GM12878 (cell line): ENCODE results near the gene SPIRE2. TPM values are rescaled to one million over a fixed set of nuclear protein-coding genes. Genes with fewer than 3 reads are reported as not detected.

Source experiments
- ATAC-seq: fragments of 200-7000 bp; cut with Tn5 transposase; 3 replicates; pipeline ENCODE4 v1.9.1; 2020; ENCODE audit warnings: mild to moderate bottlenecking, moderate library complexity
- BruUV-seq: library from RNA; stranded (reverse); fragments of 400-500 nt; replicated peaks from 2 replicates; lab custom pipeline; 2021; lab: Mats Ljungman, UMichigan
- CTCF ChIA-PET: fragments of 300-600 bp; sonication (Branson Sonifier 250); formaldehyde crosslinking; extraction: SDS; loops from one replicate; lab custom pipeline; 2021; ENCODE audit warnings: inconsistent platforms; lab: Yijun Ruan, JAX
- POLR2A ChIA-PET: fragments of 350-600 bp; formaldehyde crosslinking; extraction: SDS; loops from one replicate; lab custom pipeline; 2021; ENCODE audit warnings: inconsistent platforms; lab: Charles Lee
- RAD21 ChIA-PET: fragments of 300-600 bp; sonication (Branson Sonifier 250); formaldehyde crosslinking; loops from one replicate; lab custom pipeline; 2023; ENCODE audit warnings: antibody characterized with exemption; ENCODE audit not compliant: unreplicated experiment; lab: Charles Lee
- SMC1A ChIA-PET: fragments of 300-600 bp; sonication (Branson Sonifier 250); formaldehyde crosslinking; loops from one replicate; lab custom pipeline; 2023; ENCODE audit not compliant: unreplicated experiment, uncharacterized antibody; lab: Charles Lee
- DNase-seq: peaks from one replicate; pipeline ENCODE4 v3.0.0-alpha.2; 2011; ENCODE audit warnings: low read depth, low spot score
- FAIRE-seq: peaks from 3 replicates; lab custom pipeline; 2011; peaks lifted over from hg19 to GRCh38; lab: Jason Lieb, UNC
- H2AFZ ChIP-seq: 2 replicates; pipeline ENCODE4 v1.6.0; 2011; ENCODE audit warnings: low read depth, low read length, control low read depth; ENCODE audit not compliant: control insufficient read depth
- H3K27ac ChIP-seq: 2 replicates; pipeline ENCODE4 v1.5.1; 2011; ENCODE audit warnings: control low read depth; ENCODE audit not compliant: control insufficient read depth, insufficient read depth
- H3K27me3 ChIP-seq, 2 experiments: replicated peaks in 1 of 2; 2 replicates each; pipeline versions ENCODE4 v1.6.0 to v1.6.1; 2011; ENCODE audit warnings: low read length in 1 of 2; ENCODE audit not compliant: control insufficient read depth in 2 of 2, insufficient read depth in 2 of 2
- H3K36me3 ChIP-seq, 2 experiments: 2 replicates each; pipeline ENCODE4 v1.5.1; 2011; ENCODE audit warnings: low read length in 1 of 2; ENCODE audit not compliant: control insufficient read depth in 2 of 2, insufficient read depth in 2 of 2
- H3K4me1 ChIP-seq: 2 replicates; pipeline ENCODE4 v1.6.1; 2011; ENCODE audit warnings: mild to moderate bottlenecking, low read length, moderate library complexity, mixed read lengths; ENCODE audit not compliant: control insufficient read depth, insufficient read depth
- H3K4me2 ChIP-seq: 2 replicates; pipeline ENCODE4 v1.6.0; 2011; ENCODE audit warnings: control low read depth; ENCODE audit not compliant: control insufficient read depth, insufficient read depth
- H3K4me3 ChIP-seq: fragments of 200-600 bp; sonication (generic); 2 replicates; pipeline ENCODE4 v1.5.1; 2016
- H3K79me2 ChIP-seq: 2 replicates; pipeline ENCODE4 v1.6.0; 2011; ENCODE audit warnings: low read length; ENCODE audit not compliant: control insufficient read depth, insufficient read depth
- H3K9ac ChIP-seq: 2 replicates; pipeline ENCODE4 v1.8.0; 2011; ENCODE audit warnings: low read length, control low read depth, mixed read lengths; ENCODE audit not compliant: control insufficient read depth, insufficient read depth
- H3K9me3 ChIP-seq: replicated peaks from 3 replicates; pipeline ENCODE4 v1.5.1; 2011; ENCODE audit warnings: mild to moderate bottlenecking, low read length; ENCODE audit not compliant: control insufficient read depth, insufficient read depth
- H4K20me1 ChIP-seq: 2 replicates; pipeline ENCODE4 v1.6.0; 2011; ENCODE audit not compliant: control insufficient read depth, insufficient read depth
- E2F8 ChIP-seq: fragments of 450-650 bp; IDR thresholded peaks from 2 replicates; pipeline ENCODE4 v1.6.1; 2018; ENCODE audit warnings: mild to moderate bottlenecking, low read depth, moderate library complexity; ENCODE audit not compliant: partially characterized antibody
- E4F1 ChIP-seq: fragments of 450-650 bp; IDR thresholded peaks from 2 replicates; pipeline ENCODE4 v1.6.1; 2018; ENCODE audit warnings: borderline replicate concordance, mild to moderate bottlenecking; ENCODE audit not compliant: partially characterized antibody
- FOS ChIP-seq: IDR thresholded peaks from 3 replicates; pipeline ENCODE4 v1.6.1; 2011; ENCODE audit warnings: borderline replicate concordance; ENCODE audit not compliant: insufficient read length; ENCODE audit errors: extremely low read depth
- GABPA ChIP-seq: IDR thresholded peaks from 2 replicates; pipeline ENCODE4 v1.6.1; 2014; ENCODE audit warnings: antibody characterized with exemption, low read depth, mild to moderate bottlenecking, inconsistent platforms
- RELA ChIP-seq: fragments of 450-650 bp; IDR thresholded peaks from 2 replicates; pipeline ENCODE4 v1.8.0; 2014; ENCODE audit warnings: borderline replicate concordance; ENCODE audit not compliant: partially characterized antibody
- SUPT20H ChIP-seq: IDR thresholded peaks from 2 replicates; pipeline ENCODE4 v1.6.1; 2011; ENCODE audit warnings: low read depth, mild to moderate bottlenecking, low read length, moderate library complexity, borderline replicate concordance; ENCODE audit not compliant: control insufficient read depth
- WGBS: methylation state at CpG from one replicate; pipeline ENCODE4 v1.1.6; 2016; ENCODE audit warnings: low lambda C conversion rate; ENCODE audit not compliant: insufficient replicate concordance, insufficient coverage; ENCODE audit errors: missing lambda C conversion rate; 5-methylcytosine and 5-hydroxymethylcytosine counted together
- in situ Hi-C: fragments of 300-500 bp; cut with MboI; formaldehyde crosslinking; loops from 9 replicates; pipeline ENCODE4 v1.14.3; 2018; ENCODE audit warnings: mixed read lengths
- intact Hi-C: fragments of 100-400 bp; cut with micrococcal nuclease; formaldehyde crosslinking; loops from one replicate; pipeline ENCODE4 v1.14.2; 2022; ENCODE audit not compliant: unreplicated experiment
- polyA plus RNA-seq, 11 experiments: library from polyadenylated mRNA; depleted of rRNA in 4 of 11; unstranded in 6 of 11; stranded (reverse) in 5 of 11; fragments of >200 nt; fragmentation: Nextera tagmentation in 4 of 11; fragmentation: Illumina TruSeq in 1 of 11; extraction: Ambion mirVana in 4 of 11; extraction: Trizol in 1 of 11; gene quantifications; 1 replicate in 1 of 11; 2 replicates in 10 of 11; pipeline versions ENCODE4 v1.2.1 to v1.2.3, GENCODE V29; 2011 to 2016; ENCODE audit warnings: inconsistent platforms in 2 of 11, missing spikeins in 2 of 11, low read depth in 1 of 11
- total RNA-seq, 4 experiments: library from RNA; depleted of rRNA in 3 of 4; stranded (reverse); fragments of >200 nt in 3 of 4; fragmentation: Illumina TruSeq in 1 of 4; extraction: Trizol in 1 of 4; gene quantifications; 2 replicates each; pipeline versions ENCODE4 v1.2.1 to v1.2.3, GENCODE V29; 2013 to 2021

SPIRE2 gene
- total and polyA plus RNA-seq, 10 of the 15 experiments (the other 5 are each of a cell fraction or from before 2014, with no cell fraction given): 0.03 to 0.64 (median 0.27) TPM; not detected in 1

GRCh38 chr16:89907055-89907814, 79.0 kb downstream of the SPIRE2 start:
- DNase-seq (no peak), ATAC-seq (no peak), FAIRE-seq (no peak)
- Histone ChIP-seq H3K9ac (no peak overlapping the region), H3K27me3 (no peaks in the 10 kb centered on the region), H2AFZ (no peak overlapping the region), H4K20me1 (no peaks in the 10 kb centered on the region; the same call in 1 of the 2 replicates), H3K4me1 (no peaks in the 10 kb centered on the region), H3K4me3 (no peak overlapping the region), H3K4me2 (no peak overlapping the region), H3K36me3 (peaks cover 13 to 20% of the 10 kb centered on the region in 2 experiments), H3K79me2 (no peaks in the 10 kb centered on the region), H3K27ac (no peak overlapping the region), H3K9me3 (no peaks in the 10 kb centered on the region; the same call in 2 of the 3 replicates)
- RAD21 ChIA-PET: interaction anchor here (2.3 kb wide), 1 partner anchor 47 kb away, joined by 6 read pairs; no protein-coding TSS in a partner anchor
- 94% methylated on average over 8 of the region's 13 CpGs for WGBS
- SMC1A ChIA-PET: no interaction called here
- POLR2A ChIA-PET: interaction anchor here (0.6 to 1.0 kb wide), 2 partner anchors 67 to 129 kb away, joined by 4 read pairs; no protein-coding TSS in a partner anchor
- TF ChIP-seq E2F8 (no peak), SUPT20H (no peak), RELA (no peak), FOS (no peak), E4F1 (no peak), GABPA (no peak)
- BruUV-seq: no TSS peak
- in situ Hi-C loops (no loop called here), intact Hi-C loops (no loop called here)
- CTCF ChIA-PET: interaction anchor here (0.8 to 1.5 kb wide), 3 partner anchors 44 to 201 kb away, joined by 3 to 4 read pairs (median 3); no protein-coding TSS in a partner anchor
